Heart left ventricle (tissue), 16 donors: ENCODE data around the gene OR52W1. TPM values are rescaled to one million over a fixed set of nuclear protein-coding genes. Genes with fewer than 3 reads are reported as not detected.

Source experiments
- ATAC-seq, 4 donors: fragments of 200-7000 bp; cut with Tn5 transposase; one replicate each; pipeline ENCODE4 v1.9.1; 2020 to 2022; ENCODE audit warnings: moderate library complexity in 4 of 4, mild to moderate bottlenecking in 3 of 4, moderate number of reproducible peaks in 1 of 4
- DNase-seq, 5 donors: peaks; one replicate each; pipeline ENCODE4 v3.0.0-alpha.2; 2020
- H3K27ac ChIP-seq, 12 donors: fragments of 200-600 bp; sonication (generic) in 4 of 12; one replicate each; pipeline versions ENCODE4 v1.5.0 to v1.8.0; 2016 to 2022; ENCODE audit warnings: mild to moderate bottlenecking in 2 of 12
- H3K27me3 ChIP-seq, 9 donors: fragments of 200-600 bp; sonication (generic) in 2 of 9; one replicate each; pipeline versions ENCODE4 v1.5.1 to v1.8.0; 2016 to 2022; ENCODE audit warnings: mild to moderate bottlenecking in 3 of 9
- H3K36me3 ChIP-seq, 9 donors: fragments of 200-600 bp; sonication (generic) in 2 of 9; one replicate each; pipeline versions ENCODE4 v1.5.0 to v1.8.0; 2018 to 2022; ENCODE audit warnings: mild to moderate bottlenecking in 2 of 9
- H3K4me1 ChIP-seq, 12 donors: fragments of 200-600 bp; sonication (generic) in 4 of 12; one replicate each; pipeline versions ENCODE4 v1.5.0 to v1.8.0; 2016 to 2022; ENCODE audit warnings: mild to moderate bottlenecking in 3 of 12
- H3K4me3 ChIP-seq, 12 donors: fragments of 200-600 bp; sonication (generic) in 4 of 12; one replicate each; pipeline versions ENCODE4 v1.5.0 to v1.8.0; 2017 to 2022; ENCODE audit warnings: mild to moderate bottlenecking in 9 of 12, moderate library complexity in 4 of 12
- H3K9me3 ChIP-seq, 12 donors: fragments of 200-600 bp; sonication (generic) in 4 of 12; one replicate each; pipeline versions ENCODE4 v1.5.0 to v1.8.0; 2016 to 2022; ENCODE audit warnings: mild to moderate bottlenecking in 1 of 12
- POLR2A ChIP-seq, 2 donors: fragments of 450-650 bp; IDR thresholded peaks; one replicate each; pipeline ENCODE4 v1.6.1; 2017; ENCODE audit warnings: antibody characterized with exemption in 2 of 2, mild to moderate bottlenecking in 2 of 2, moderate library complexity in 2 of 2
- WGBS, 4 donors: extraction: QIAGEN DNeasy Blood & Tissue Kit in 2 of 4; methylation state at CpG; one replicate each; pipeline versions ENCODE4 v1.1.5 to v1.1.7; 2013 to 2018; 5-methylcytosine and 5-hydroxymethylcytosine counted together
- intact Hi-C, 10 donors: fragments of 100-400 bp; cut with DNase I; formaldehyde crosslinking; loops; one replicate each; pipeline versions ENCODE4 v1.11.1 to v1.14.2; 2022
- polyA plus RNA-seq, 2 donors: library from polyadenylated mRNA; stranded (reverse); fragments of 200-250 nt; gene quantifications; one replicate each; pipeline ENCODE4 v1.2.3, GENCODE V29; 2013
- total RNA-seq, 9 donors: library from RNA; depleted of rRNA in 2 of 9; stranded (reverse); fragments of >200 nt in 2 of 9; fragmentation: NEBNext Ultra II Directional in 3 of 9; extraction: Animal tissue kit (Norgen Biotek cat#: 25700) in 3 of 9; gene quantifications; one replicate each; pipeline versions ENCODE4 v1.1.0 to v1.2.4, GENCODE V29; 2016 to 2023
- TF ChIP-seq, protein P1 (sequence below), 12 donors: fragments of 200-600 bp; sonication (generic) in 4 of 12; IDR thresholded peaks; one replicate each; pipeline versions ENCODE4 v1.5.0 to v1.8.0; 2018 to 2022; ENCODE audit warnings: antibody characterized with exemption in 12 of 12, mild to moderate bottlenecking in 5 of 12
- donor health status: ischemic (EF 13 %, LVEDD 7.1; RV severe dilation, severe dysfunction).
- donor health status: healthy with polysubstance abuse.
- donor health status: DM: no; HTN: yes; CAD: no.
- donor health status: DM: no; HTN: no; CAD: no.
- donor health status: ischemic (EF 25% LVEDD 6.9; RV normal size, moderate dysfunction).
- donor health status: ischemic (EF 25% LVEDD 5.7; RV mildly dilated, moderate dysfunction).
- donor health status: healthy.
- donor health status: DM: yes; HTN: yes; CAD: no.
- donor health status: ischemic (EF 35%, LVEDD 5.7; RV mildly dilated, moderate dysfunction).
- donor health status: nonischemic (EF 11% LVEDD 7.7; RV severe dilation, severe dysfunction).
- donor health status: DM: yes; HTN: yes; CAD: no.
- donor health status: PGD.
- donor health status: ischemic (EF 29% LVEDD 5.4; RV normal size, mild dysfunction).
- donor health status: nonischemic (EF 23%, LVEDD 6.1; RV moderate dilation, normal function).

OR52W1 gene
- total and polyA plus RNA-seq, 11 donors, result not detected

DNA sequence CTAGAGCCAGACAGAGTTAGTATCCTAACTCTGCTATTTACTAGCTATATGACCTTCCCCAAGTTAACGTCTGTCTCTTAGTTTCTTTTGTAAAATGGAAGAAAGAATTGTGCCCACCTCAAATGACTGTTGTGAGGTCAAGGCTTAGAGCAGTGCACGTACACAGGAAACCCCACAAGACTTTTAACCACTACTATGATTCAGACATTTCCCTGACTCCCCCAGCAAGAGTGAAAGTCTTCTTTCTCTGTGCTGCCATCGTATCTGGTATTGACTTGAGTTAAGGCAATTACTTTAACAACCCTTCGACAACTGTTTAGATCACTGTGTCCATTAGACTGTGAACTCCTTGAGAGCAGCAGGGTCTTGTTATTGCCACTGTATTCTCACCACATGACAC lies 2.6 kb upstream of the OR52W1 start:
- Histone ChIP-seq H3K4me1 (peaks cover 0 to 8% (median 0%) of the 10 kb centered on the region in 12 donors), H3K9me3 (no peaks in the 10 kb centered on the region), H3K27ac (no peak overlapping the region), H3K4me3 (no peak overlapping the region), H3K27me3 (no peaks in the 10 kb centered on the region), H3K36me3 (no peaks in the 10 kb centered on the region)
- intact Hi-C loops, result no loop called here
- no peak for TF ChIP-seq POLR2A (IDR thresholded peaks at IDR 0.05)
- DNase-seq (no peak), ATAC-seq (no peak)
- 55 to 66% (median 62%) methylated on average over 4 of the region's 4 CpGs for WGBS, 4 donors

DNA sequence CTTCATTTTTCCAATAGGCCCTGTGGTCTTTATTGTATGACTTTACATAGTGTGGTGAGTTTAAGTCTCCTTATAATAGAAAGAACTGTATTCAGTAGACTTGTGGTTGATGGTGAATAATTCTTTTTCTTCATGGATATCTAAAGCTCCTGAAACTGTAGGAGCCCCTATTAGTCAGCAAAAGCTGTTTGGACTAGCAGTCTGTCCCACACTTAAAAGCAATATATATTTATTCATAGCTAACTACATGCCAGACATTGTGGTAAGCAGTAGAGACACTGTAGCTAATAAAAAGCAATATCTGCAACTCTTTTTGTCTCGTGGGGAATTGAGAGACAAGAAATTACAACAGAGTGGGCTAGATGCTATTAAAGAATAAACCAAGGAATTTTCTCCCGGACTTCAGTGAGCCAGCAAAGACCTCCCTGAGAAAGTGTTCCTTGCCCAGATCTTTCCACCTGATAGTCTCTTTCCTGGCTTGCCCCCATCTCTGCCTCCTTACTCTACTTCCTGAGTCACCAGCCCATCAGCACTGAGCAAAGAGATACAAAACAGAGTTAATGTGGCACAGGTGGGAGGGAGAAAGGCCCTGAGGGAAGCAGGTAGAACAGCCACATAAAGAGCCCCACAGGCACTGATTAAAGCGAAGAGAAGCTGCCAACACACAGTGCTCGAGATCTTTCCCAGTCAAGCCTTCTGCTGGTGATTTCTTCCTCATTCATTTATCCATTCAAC lies 1.4 kb upstream of the OR52W1 start:
- Histone ChIP-seq H3K36me3 (no peaks in the 10 kb centered on the region), H3K27ac (no peak overlapping the region), H3K9me3 (no peaks in the 10 kb centered on the region), H3K4me3 (no peak overlapping the region), H3K4me1 (peaks cover 0 to 17% (median 0%) of the 10 kb centered on the region in 12 donors), H3K27me3 (no peaks in the 10 kb centered on the region)
- no peak for TF ChIP-seq POLR2A (IDR thresholded peaks at IDR 0.05)
- TF ChIP-seq, protein P1, sequence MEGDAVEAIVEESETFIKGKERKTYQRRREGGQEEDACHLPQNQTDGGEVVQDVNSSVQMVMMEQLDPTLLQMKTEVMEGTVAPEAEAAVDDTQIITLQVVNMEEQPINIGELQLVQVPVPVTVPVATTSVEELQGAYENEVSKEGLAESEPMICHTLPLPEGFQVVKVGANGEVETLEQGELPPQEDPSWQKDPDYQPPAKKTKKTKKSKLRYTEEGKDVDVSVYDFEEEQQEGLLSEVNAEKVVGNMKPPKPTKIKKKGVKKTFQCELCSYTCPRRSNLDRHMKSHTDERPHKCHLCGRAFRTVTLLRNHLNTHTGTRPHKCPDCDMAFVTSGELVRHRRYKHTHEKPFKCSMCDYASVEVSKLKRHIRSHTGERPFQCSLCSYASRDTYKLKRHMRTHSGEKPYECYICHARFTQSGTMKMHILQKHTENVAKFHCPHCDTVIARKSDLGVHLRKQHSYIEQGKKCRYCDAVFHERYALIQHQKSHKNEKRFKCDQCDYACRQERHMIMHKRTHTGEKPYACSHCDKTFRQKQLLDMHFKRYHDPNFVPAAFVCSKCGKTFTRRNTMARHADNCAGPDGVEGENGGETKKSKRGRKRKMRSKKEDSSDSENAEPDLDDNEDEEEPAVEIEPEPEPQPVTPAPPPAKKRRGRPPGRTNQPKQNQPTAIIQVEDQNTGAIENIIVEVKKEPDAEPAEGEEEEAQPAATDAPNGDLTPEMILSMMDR (IDR thresholded peaks at IDR 0.05), result no peak
- DNase-seq (no peak), ATAC-seq (no peak)
- WGBS, 4 donors, result 84 to 88% (median 85%) methylated on average over 4 of the region's 4 CpGs
- intact Hi-C loops, result no loop called here

- Histone ChIP-seq H3K27me3 (no peaks in the 10 kb centered on the region), H3K27ac (peak overlapping the region in 1 of 12 donors; percentile 59), H3K4me1 (peaks cover 0 to 38% (median 0%) of the 10 kb centered on the region in 12 donors), H3K36me3 (peaks cover 0 to 26% (median 12%) of the 10 kb centered on the region in 9 donors), H3K4me3 (no peak overlapping the region), H3K9me3 (no peaks in the 10 kb centered on the region)
- DNase-seq (peak in 3 of 5 donors; percentile 33 to 63 (median 59)), ATAC-seq (peak; percentile 44 to 57 (median 52))
- 79 to 88% (median 85%) methylated on average over 4 of the region's 4 CpGs for WGBS, 4 donors
- intact Hi-C loops, result no loop called here
- TF ChIP-seq, protein P1 (IDR thresholded peaks at IDR 0.05), result no peak
- no peak for TF ChIP-seq POLR2A (IDR thresholded peaks at IDR 0.05)
Measured at GRCh38 chr11:6200975-6201374, 2.0 kb downstream of the OR52W1 start.

GRCh38 chr11:6201481-6201880 lies 2.5 kb downstream of the OR52W1 start:
- Histone ChIP-seq H3K27me3 (no peaks in the 10 kb centered on the region), H3K4me3 (no peak overlapping the region), H3K36me3 (peaks cover 0 to 31% (median 12%) of the 10 kb centered on the region in 9 donors), H3K4me1 (peaks cover 0 to 38% (median 0%) of the 10 kb centered on the region in 12 donors), H3K9me3 (no peaks in the 10 kb centered on the region), H3K27ac (peak overlapping the region in 1 of 12 donors; percentile 59)
- intact Hi-C loops, result no loop called here
- ATAC-seq (no peak), DNase-seq (no peak)
- TF ChIP-seq, protein P1 (IDR thresholded peaks at IDR 0.05), result no peak
- no peak for TF ChIP-seq POLR2A (IDR thresholded peaks at IDR 0.05)
- WGBS, 4 donors, result 85 to 89% (median 85%) methylated on average over 2 of the region's 2 CpGs
